ENCODE results near the gene ELFN2.
A peak's percentile ranks its signal among the peaks of the same experiment; 100 is the strongest.
"Not testable (repeated sequence)": the region's sequence is repeated elsewhere in the genome, so short reads cannot be mapped to it uniquely, and the experiment has no call there.

Gene ELFN2

DNA sequence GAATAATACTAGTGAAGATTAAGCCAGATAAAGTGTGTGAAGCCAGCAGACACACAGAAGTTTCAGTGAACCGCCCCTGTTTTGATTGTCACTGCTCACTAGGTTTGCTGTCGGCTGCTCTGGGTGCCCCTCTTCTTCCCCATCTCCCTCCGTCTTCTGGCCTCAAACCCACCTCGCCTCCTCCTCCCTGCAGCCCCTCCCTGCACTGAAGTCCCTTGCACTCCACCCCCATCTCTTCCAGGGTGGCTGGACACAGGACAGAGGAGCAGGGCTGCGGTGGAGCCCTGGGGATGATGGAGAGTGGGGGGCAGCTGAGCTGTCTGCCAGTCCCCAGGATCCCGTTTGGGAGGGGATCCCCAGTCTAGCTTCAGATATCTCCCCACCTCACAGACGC lies 91.5 kb downstream of the ELFN2 start:
- DNase-seq (ENCODE audit: low read depth in 3 of 3): no peak

DNA sequence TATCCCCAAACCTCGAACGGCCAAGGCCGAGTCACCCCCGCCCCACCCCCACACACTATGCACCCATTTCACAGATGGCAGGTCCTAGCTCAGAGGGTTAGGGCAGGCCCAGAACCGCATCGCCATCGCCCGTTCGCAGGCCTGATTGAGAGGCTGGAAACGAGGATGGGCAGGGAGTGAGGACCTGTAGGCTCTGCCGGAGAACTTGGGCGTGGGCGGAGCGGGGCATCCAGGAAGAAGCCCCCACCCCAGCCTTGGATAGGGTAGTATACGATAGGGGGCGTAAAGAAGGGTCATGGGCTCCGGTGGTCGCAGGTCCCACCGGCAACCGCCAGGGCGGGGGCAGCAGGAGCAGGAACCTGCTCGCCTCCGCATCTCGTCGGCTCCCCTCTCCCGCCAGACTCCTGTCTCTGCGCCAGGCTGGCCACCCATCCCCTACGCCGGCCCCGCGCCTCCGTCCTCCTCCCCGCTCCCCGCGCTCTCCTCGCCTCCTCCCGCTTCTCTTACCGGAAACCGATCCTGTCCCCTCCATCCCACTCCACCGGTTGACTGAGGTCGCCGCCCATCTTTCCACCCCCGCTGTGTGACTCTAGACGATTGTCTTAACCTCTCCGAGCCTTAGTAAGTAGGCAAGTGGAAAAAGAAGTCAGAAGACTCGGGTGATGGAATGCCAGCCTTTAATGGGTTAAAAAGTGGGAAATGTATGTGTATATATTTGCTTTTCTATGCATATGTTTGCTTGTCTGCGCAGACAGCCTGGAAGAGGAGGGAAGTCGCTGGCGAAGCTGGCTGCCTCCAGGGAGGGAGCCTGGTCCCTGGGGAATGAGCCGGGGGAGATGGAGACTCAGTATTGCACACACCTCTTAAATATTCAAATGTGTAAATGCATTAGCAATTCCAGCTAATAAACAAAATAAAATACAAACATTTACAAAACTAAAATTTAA lies 92.1 kb downstream of the ELFN2 start:
- DNase-seq (ENCODE audit: low read depth in 3 of 3): no peak

DNA sequence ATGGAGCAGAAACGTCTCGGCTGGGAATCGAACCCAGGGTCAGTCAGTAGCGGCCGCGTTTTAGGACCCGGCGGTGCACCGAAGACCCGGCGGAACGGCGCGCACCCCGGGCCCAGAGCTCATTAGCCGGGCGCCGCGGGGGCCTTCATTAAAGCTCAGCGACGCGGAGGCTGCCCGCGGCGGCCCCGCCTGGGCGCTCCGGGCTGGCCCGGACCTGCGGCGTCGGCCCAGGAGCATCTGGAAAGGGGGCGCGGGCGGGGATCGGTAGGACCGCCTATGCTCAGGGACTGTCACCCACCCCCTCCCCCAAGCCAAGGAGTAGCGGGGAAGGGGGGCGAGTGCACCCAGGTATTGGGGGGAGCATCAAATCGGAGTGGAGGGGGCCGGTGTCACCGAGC lies 92.8 kb downstream of the ELFN2 start:
- DNase-seq (ENCODE audit: low read depth in 3 of 3): no peak

DNA sequence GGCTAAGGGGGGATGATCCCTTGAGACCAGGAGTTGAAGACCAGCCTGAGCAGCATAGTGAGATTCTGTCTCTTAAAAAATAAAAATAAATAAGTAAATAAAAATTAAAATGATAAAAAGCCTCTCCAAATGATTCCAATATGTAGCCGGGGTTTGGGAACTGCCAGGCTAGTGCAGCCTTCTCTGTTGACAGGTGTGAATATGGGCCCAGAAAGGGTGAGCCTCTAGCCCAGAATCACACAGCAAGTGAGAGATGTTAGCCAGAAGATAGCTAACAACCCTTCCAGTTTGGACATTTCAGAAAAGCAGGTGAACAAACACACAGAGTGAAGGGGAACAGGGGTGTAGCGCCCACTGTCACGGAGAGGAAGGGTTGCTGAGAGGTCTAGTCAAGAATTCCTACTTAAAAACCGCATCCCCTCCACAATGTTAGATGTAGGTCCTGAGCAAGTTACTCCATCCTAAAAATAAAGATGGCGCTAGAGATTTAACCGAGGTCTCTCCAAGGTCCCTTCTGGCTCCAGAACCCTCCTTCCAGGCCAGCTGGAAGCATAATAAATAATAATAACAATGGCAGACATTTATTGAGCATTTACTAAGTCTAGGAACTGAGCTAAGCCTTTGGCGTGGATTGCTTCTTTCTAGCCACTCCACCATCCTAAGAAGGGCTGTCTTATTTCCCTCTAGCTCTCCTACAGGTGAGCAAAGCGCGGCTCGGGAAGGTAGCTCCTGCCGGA lies 93.4 kb downstream of the ELFN2 start:
- DNase-seq (ENCODE audit: low read depth in 3 of 3): no peak

DNA sequence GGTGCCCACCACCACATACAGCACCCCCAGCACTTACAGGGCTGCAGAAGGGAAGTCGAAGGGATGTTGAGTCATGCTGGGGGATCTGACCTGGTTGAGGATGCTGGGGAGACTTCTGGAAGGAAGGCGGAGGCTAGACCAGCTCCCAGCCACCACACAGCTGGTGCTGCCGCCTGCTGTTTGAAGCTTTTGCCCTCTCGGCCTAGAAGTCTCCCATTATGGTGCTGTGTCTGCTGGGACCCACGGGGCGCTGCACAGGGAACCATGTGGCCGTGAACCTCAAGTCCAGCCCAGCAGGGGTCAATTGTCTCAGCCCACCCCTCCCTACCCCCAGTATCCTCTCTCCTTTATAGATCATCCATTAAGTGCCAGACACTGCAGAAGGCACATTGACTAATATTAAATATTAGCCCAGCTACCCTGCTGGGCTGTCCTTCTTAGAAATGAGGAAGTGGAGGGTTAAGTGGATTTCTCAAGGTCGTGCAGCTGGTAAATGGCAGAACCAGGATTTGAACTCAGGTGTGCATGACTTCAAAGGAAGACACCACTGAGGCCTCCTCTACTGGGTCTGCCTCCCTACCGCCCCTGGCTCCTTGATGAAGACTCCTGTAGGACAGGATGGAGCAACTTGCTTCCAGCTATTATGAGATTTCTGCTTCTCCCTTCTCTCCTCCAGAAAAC lies 95.3 kb downstream of the ELFN2 start:
- DNase-seq (ENCODE audit: low read depth in 3 of 3): no peak

DNA sequence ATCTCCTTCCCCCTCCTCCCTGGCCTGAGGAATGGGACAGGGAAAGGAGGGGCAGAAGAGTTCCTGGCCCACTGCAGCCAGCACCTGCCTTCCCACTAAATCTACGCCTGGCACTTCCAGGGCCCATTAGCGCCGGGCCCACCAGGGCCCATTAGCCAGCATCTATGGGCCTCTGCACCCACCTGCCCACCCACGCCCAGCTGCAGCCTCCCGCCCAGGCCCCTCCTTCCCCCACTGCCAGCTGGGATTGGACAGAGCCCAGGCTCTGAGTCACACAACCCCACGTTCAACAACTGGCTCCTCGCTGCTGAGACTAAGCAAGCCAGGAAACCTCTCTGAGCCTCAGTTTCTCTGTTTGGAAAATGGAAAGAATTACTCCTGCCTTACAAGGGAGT lies 96.2 kb downstream of the ELFN2 start:
- no peak for DNase-seq (ENCODE audit: low read depth in 3 of 3)

DNA sequence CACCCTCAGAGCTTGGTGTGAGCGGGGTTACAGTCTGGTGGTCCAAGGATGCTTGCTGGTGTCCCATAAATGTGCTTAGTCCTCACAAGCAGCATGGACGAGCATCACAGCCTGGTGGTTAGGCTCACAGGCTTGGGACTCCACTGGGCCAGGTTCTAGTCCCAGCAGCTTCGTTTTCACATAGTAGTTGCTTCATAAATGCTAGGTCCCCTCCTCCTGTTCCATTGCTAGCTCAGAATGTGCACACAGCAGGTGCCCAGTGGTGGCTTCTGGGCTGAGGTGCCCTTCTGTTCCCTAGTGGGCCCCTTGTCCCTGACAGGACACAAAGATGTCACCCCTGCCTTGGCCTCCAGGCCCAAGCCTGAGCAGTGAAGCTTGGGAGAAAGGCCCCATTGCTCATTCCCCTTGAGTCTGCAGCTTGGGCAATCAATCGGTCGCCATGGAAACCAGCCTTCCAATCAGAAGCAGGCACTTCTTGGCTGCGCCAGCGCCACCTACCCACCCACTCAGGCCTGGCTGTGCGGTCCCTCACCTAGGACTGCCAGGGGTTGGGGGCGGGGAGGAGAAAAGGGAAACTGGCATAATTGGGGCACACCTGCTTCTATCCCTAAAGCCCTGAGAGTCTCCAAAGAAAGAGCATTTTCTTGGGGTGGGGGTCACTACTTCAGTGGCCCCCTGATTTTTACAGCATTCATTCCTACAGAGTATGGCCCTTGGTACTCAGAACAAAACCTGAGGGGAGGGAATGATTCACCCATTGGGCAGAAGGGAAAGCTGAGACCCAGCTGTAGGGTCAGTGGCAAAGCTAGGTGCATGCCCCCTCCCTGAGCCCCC lies 96.9 kb downstream of the ELFN2 start:
- peak in 2 of 3 donors; percentile 44 to 49 for DNase-seq (ENCODE audit: low read depth in 3 of 3)

DNA sequence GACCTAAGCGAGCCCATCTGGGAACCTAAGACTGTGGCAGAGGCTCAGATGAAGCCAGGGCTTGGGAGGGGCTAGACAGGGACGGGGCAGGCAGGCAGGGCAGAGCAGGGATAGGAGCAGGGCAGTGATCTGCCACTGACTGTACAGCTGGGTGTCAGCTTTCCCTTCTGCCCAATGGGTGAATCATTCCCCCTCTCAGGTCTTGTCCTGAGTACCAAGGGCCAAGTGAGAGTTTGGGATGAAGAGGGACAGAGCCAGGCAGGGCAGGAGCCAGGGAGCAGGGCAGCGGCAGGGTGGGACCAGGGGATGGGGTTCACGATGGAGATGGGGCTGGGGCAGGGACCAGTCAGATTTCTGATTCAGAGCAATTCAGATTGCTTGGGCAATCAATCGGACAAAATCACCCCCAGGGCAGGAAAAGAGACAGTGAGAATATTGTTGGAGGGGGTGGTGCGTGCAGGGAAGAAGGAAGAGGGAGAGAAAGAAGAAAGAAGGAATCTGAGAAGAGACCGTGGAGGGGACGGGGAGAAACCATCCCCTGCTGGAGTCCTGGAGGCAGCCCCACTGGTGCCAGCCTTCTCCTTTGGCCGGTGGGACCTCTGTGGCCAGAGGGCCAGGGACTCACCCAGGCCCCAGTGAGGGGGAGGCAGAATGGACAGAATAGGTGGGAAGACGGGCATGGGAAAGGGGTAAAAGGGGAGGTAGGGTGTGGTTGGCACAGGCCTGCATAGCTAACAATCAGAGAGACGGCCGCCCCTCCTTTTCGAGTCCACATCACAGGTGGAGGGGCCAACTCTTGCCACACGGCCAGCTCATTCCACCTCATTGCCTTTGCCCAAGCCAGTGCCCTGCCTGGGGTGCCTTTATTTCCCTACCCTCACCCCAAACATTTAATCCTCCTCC lies 97.8 kb downstream of the ELFN2 start:
- no peak for DNase-seq (ENCODE audit: low read depth in 3 of 3)

DNA sequence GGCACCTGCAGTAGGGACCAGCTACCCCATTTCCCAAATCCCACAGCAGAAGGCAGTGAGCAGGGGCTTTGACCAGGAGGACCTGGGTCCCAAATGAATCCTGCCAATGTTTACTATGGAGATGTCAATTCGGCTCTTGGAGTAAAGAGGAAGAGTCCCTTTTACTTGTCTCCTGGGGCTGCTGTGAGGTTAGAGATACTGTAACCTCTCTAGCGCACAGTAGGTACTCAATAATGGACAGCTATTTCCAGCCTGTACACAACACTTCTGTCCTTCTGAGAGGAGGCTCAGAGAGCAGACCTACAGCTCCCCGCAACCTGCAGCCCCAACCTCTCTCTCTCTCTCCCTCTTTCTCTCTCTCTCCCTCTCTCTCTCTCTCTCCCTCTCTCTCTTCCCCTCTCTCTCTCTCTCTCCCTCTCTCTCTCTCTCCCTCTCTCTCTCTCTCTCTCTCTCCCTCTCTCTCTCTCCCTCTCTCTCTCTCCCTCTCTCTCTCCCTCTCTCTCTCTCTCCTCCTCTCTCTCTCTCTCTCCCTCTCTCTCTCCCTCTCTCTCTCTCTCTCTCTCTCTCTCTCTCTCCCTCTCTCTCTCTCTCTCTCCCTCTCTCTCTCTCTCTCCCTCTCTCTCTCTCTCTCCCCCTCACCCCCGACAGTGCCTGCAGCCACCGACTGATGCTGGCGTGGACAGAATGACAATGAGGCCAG lies 98.6 kb downstream of the ELFN2 start:
- not testable (repeated sequence) for DNase-seq (ENCODE audit: low read depth in 3 of 3)

DNA sequence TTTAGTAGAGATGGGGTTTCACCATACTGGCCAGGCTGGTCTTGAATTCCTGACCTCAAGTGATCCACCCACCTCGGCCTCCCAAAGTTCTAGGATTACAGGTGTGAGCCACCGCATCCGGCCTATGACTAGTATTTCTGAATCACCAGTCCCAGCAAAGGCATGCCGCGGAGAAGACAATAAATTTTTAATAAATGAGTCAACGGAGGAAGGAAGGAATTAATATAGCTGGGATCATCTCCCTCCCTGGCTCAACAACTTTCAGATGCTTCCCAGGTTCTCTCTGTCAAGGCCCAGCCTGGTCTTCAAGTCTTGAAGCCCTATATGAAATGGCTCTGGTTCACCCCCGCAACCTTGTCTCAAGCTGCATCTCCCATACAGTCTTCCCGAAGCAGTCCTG lies 99.3 kb downstream of the ELFN2 start:
- DNase-seq (ENCODE audit: low read depth in 3 of 3): no peak

DNA sequence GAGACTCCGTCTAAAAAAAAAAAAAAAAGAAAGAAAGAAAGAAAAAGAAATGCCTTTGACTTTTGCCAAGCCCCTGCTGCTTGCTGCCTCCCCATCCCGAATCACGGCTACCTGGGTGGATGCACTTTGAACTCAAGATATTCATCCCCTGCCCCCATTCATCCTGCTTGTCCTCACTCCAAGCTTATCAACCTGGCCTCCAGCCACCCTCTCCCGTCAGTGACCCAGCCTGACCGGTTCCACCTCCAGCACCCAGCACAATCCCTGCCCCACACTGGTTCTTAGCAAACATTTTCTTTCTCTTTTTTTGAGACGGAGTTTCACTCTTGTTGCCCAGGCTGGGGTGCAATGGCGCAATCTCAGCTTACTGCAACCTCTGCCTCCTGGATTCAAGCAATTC lies 100.6 kb downstream of the ELFN2 start:
- no peak for DNase-seq (ENCODE audit: low read depth in 3 of 3)

DNA sequence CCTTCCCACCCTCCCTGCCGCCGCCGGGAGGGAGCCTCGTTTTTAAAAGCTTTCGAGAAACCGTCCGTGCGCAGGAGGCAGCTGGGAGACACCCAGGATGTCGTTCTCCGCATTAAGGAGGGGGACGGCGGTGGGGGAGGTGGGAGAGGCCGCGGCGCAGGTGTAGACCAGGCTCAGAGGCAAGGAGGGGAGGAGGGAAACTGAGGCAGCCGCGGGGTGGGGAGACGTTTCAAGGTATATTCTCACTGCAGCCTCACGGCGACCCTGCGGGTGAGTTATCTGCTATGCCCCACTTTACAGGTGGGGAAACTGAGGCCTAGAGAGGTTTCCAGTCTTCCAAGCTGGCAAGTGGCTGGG lies 102.3 kb downstream of the ELFN2 start:
- DNase-seq (ENCODE audit: low read depth in 3 of 3): no peak

DNA sequence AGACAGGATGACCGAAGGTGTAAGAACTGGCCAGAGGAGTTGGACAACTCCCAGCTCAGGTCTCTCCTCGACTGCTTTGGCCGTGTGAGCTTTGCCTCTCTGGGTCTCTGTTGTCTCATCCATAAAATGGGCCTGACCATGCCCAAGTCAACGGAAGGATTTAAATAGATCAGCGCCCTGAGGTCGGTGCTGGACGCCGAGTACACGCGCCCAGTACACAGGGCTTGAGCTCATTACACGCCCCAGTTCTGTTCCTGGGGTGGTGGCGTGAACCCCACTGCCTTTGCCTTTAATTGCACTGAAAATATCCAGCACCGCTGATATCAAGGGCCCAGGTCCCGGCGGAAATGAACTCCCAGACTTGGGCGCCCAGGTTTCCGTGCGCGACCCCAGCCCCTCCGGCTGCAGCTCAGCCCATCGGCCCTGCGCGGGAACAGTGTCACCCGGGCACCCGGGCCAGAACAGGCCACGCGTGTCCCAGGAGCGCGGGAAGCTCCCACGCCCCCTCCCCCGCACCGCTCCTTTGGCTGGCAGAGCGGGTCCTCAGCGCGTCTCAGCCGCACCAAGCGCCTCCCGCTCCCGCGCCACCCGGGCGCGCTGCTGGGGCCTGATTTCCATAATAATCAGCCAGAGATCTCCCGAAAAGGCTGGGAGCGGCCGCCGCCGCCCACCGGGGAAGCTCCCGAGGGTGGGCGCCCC lies 102.8 kb downstream of the ELFN2 start:
- no peak for DNase-seq (ENCODE audit: low read depth in 3 of 3)

DNA sequence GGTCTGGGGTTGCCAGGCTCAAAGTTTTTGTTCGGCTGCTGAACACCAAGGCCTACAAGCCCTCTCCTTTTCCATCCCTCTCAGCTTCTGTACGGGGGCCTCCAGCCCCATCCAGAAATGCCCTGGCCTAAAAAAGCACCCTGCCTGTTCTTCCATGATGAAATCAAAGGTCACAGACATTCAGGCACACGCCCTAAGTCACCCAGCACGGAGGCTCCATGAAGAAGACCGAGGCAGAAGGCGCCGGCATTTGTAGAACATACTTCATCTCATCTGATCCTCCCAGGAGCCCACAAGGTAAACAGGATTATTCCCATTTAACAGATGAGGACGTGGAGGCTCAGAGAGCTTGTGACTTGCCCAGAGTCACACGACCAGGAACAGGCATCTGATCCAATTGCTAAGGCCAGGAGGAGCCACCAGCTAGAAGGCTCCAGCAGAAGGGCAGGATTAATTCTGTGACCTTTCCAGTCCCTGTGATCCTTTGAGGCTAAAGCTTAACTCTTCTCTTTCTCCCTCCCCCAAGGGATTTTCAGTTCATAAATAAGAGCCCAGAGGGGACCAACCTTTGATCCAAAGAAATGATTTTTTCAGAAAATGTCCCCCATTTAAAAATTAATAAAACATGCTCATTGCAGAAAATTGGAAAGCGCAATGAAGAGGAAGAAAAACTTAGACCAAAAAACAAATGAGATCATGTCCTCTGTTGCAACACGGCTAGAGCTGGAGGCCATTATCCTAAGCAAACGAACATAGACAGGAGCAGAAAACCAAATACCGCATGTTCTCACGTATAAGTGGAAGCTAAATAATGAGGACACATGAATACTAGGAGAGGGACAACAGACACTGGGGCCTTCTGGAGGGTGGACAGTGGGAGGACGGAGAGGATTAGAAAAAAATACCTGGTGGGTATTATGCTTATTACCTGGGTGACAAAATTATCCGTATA lies 106.3 kb downstream of the ELFN2 start:
- DNase-seq (ENCODE audit: low read depth in 3 of 3): no peak

DNA sequence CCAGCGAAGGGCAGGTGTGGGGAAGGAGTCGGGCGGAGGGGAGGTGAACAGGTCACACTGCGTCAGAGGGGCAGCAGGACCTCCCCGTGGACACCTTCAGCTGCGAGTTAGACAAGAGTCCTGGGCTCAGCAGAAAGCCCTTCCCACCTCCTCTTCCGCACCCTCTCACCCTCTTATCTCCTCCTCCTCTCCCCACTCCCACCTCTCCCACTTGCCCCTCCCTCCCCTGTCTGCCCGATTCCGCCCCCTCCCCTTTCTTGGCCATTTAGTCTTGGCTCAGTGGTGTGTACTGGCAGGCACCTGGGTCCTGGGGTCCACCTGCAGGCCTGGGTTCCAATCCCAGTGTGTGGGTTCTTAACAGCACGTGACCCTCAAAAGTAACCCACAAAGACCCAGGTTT lies 107.8 kb downstream of the ELFN2 start:
- no peak for DNase-seq (ENCODE audit: low read depth in 3 of 3)

DNA sequence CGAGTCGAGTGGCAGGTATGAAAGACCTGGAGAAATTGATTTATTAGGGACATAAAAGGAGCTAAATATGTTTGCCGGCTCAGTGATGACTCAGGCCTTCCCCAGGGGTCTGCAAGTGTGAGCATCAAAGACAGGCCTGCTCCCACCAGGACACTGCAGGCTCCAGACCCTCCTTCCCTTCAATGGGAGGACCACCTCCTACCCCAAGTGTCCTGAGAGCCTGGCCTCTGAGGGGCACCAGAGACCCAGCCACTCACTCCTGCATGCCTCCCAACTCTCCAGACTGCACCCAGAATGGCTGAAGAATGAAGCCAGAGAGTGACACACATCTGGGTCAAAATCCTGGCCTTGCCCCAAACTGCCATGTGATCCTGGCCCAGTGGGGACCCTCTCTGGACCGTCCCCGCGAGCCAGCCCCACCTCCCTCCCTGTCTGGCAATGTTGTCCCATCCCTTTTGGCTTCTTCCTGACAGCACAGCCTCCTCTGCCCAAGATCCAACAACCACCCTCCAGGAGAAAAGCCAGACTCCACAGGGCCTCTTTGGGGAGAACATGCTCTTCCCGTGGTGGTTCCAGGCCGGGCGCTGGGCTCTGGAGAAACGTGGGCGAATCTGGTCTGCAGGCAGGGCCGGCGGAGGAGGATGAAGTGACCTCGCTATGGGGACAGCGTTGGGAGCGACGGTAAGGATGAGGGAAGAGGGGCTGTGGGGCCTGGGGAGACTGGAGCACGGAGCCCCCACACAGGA lies 108.7 kb downstream of the ELFN2 start:
- no peak for DNase-seq (ENCODE audit: low read depth in 3 of 3)

All from stimulated activated CD4-positive, alpha-beta T cell treated with anti-CD3 and anti-CD28 coated beads, TNF-alpha, amount 100 ng/mL, for 48 hours (primary cell).